GM18498 (cell line): ENCODE results near the gene HHIP.
A peak's percentile ranks its signal among the peaks of the same experiment; 100 is the strongest.
"Not testable (repeated sequence)": the region's sequence is repeated elsewhere in the genome, so short reads cannot be mapped to it uniquely, and the experiment has no call there.

Experiments
- ATAC-seq: cut with Tn5 transposase; IDR thresholded peaks from one replicate; pipeline ENCODE4 v1.9.1; 2021; ENCODE audit warnings: mild to moderate bottlenecking, moderate library complexity; ENCODE audit not compliant: unreplicated experiment

Gene HHIP

DNA sequence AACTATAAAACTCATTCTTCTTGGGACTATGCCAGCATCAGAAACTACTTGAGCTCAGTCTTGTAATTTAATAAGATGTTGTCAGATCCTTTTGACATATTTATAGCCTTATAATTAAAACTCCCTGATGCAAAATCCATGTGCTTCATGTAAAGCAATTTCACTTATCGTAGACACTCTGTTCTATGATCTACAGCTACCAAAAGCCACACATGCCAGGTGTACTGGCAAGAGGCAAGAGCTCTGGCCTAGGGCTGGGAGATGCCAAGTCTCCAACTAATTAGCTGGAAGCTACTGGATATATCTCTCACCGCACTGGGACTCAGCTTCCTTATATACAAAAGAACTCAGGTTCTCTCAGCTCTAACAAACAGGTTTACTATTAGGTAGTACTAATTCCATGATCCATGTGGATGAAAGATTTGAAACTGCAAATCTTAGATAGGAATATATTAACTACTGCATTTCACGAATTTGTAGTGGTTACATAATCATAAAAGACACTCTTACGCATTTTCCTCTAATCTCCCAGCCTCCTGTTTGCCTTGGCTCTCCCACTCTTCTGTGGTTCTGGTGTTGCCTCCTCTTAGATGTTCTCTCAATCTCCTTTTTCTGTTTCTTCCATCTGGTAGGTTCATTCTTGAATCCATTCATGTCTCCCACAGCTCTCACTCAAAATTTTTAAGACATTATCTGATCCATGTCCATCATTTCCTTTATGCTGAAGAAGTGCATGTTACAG is 103.0 kb downstream of the HHIP start:
- ATAC-seq: no peak

- no peak for ATAC-seq
Observed at GRCh38 chr4:144750348-144750747, 104.4 kb downstream of the HHIP start.

DNA sequence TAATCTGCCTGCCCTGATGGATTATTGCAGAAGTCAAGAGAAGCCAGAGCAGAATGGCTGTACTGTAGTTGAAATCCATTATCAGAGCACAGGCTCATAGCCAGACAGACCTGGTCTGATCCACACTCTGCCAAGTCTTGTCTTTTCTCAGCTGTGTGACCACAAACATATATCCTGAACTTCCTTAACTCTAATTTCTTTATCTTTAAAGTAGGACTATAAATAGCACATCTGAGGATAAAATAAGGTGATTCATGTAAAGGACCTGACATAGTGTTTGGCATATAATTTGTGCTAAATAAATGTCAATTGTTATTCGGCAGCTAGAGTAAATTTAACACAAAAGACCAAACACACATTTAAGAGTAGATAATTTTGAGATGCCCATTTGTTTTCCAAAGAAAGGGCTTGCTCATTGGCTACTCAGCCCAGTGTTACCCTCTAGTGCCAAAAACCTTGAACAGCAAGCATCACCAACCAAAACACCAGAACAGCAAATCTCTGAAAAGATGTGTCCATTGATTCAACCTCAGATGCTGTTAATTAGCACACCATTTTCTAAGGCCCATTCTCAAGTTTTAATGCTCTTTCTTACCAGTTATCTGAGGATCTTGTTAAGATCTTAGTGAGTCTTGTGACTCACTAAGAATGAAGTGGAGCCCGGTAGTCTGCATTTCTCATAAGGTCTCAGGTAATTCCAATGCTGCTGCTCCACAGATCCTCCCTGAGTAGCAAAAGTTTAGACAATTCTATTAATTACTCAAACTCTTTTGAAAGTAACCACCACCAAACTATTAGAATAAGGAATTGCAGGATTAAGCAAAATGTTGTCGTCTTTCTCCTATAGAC is 108.8 kb downstream of the HHIP start:
- no peak for ATAC-seq

DNA sequence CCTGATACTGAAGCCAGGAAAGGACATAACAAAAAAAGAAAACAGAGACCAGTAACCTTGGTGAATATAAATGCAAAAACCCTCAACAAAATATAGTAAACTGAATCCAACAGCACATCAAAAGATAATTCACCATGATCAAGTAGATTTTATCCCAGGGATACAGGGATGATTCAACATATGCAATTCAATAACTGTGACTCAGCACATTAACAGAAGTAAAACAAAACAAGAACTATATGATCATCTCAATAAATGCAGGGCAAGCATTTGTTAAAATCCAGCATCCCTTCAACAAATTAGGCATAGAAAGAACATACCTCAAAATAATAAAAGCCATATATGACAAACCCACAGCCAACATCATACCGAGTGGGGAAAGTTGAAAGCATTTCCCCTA is 112.0 kb downstream of the HHIP start:
- no peak for ATAC-seq

DNA sequence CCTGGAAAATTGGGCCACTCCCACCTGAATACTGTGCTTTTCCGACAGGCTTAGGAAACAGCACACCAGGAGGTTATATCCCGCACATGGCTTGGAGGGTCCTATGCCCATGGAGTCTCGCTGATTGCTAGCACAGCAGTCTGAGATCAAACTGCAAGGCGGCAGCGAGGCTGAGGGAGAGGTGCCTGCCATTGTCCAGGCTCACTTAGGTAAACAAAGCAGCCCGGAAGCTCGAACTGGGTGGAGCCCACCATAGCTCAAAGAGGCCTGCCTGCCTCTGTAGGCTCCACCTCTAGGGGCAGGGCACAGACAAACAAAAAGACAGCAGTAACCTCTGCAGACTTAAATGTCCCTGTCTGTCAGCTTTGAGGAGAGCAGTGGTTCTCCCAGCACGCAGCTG is 122.9 kb downstream of the HHIP start:
- not testable (repeated sequence) for ATAC-seq

DNA sequence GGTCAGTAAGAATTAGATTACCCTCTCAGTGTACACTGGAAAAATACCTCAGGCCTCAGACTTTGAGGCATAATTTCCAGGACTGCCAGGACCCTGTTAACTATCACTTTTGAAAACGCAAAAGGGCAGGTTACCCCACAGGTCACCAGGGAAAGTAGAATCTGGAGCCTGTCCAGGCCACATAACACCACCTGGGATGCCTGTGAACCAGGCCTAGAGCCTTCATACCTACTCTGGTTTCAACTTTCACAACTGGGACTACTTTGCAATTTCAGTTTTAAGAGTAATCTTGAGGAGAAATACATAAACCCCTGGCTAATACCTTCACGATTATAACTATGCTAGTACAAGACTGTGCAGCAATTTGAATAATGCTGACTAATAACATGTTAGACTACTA is 132.4 kb downstream of the HHIP start:
- no peak for ATAC-seq

DNA sequence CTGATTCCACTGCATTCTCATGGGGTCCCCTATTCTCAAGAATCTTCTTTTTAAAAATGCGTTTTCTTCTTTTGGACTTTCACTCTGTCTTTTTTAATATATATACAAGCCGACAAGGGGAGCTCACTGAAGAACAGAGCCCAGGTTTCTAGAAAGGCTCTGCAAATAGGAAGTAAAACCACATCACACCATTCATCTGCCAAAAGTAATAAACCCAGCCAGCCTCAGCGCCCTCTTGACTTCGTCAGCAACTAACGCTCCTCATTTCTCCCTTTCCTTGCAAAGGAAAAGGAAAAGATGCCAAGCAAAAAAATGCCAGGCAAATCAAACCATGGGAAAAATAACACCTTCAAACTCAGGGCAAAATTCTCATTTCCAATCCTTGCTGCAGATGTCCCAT is 136.4 kb downstream of the HHIP start:
- ATAC-seq: no peak

DNA sequence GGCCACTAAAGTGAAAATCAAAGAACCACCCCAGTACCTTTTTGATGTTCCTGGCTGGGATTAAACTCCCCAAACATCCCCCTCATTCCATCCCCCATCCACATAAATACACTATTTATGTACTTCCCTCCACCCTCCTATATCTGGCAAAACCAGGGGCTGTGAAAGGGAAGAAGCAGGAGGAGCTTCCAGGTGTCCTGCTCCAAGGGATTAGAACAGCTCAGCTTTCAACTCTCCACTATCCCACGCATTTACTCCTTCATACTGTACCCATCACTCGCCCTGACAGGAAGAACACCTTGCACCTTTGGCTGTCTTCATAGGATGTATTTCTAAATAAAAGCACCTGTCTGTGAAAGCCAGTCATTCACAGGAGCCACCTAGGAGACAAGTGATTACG is 140.0 kb downstream of the HHIP start:
- ATAC-seq: no peak

GRCh38 chr4:144787365-144788258 is 141.7 kb downstream of the HHIP start:
- peak; percentile 74 for ATAC-seq

- ATAC-seq: no peak
Observed at GRCh38 chr4:144788469-144788868, 142.5 kb downstream of the HHIP start.

DNA sequence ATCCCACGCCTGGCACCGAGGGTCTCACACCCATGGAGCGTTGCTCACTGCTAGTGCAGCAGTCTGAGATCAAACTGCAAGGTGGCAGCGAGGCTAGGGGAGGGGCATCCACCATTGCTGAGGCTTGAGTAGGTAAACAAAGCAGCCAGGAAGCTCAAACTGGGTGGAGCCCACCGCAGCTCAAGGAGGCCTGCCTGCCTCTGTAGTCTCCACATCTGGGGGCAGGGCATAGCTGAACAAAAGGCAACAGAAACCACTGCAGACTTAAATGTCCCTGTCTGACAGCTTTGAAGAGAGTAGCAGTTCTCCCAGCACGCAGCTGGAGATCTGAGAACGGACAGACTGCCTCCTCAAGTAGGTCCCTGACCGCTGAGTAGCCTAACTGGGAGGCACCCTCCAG is 146.0 kb downstream of the HHIP start:
- ATAC-seq: not testable (repeated sequence)
